ENCODE measurements around the gene VAV1.
A peak's percentile ranks its signal among the peaks of the same experiment; 100 is the strongest.

The VAV1 gene

GRCh38 chr19:6800991-6801484, 28.5 kb downstream of the VAV1 start:
- Histone ChIP-seq H3K9ac (ENCODE audit: low read length) (no peak overlapping the region), H3K27me3 (ENCODE audit: control insufficient read depth, insufficient read depth, low read length) (no peaks in the 10 kb centered on the region), H3K9me3 (ENCODE audit: control insufficient read depth, low read depth, low read length) (no peaks in the 10 kb centered on the region), H3K27ac (ENCODE audit: low read length) (no peak overlapping the region), H3K4me3 (ENCODE audit: low read length) (no peak overlapping the region), H3K4me1 (ENCODE audit: control insufficient read depth, low read depth, low read length) (peaks cover 11% of the 10 kb centered on the region), H3K36me3 (ENCODE audit: control insufficient read depth, low read depth, low read length) (no peaks in the 10 kb centered on the region)

- peak overlapping the region; percentile 22 for H3K9ac ChIP-seq (ENCODE audit: low read length)
- H3K9me3 ChIP-seq (ENCODE audit: control insufficient read depth, low read depth, low read length): no peaks in the 10 kb centered on the region
- H3K27ac ChIP-seq (ENCODE audit: low read length): no peak overlapping the region
- H3K4me1 ChIP-seq (ENCODE audit: control insufficient read depth, low read depth, low read length): peaks cover 11% of the 10 kb centered on the region
- H3K27me3 ChIP-seq (ENCODE audit: control insufficient read depth, insufficient read depth, low read length): no peaks in the 10 kb centered on the region
- no peaks in the 10 kb centered on the region for H3K36me3 ChIP-seq (ENCODE audit: control insufficient read depth, low read depth, low read length)
- H3K4me3 ChIP-seq (ENCODE audit: low read length): peak overlapping the region; percentile 27
Measured at GRCh38 chr19:6801485-6802086, 29.1 kb downstream of the VAV1 start.

DNA sequence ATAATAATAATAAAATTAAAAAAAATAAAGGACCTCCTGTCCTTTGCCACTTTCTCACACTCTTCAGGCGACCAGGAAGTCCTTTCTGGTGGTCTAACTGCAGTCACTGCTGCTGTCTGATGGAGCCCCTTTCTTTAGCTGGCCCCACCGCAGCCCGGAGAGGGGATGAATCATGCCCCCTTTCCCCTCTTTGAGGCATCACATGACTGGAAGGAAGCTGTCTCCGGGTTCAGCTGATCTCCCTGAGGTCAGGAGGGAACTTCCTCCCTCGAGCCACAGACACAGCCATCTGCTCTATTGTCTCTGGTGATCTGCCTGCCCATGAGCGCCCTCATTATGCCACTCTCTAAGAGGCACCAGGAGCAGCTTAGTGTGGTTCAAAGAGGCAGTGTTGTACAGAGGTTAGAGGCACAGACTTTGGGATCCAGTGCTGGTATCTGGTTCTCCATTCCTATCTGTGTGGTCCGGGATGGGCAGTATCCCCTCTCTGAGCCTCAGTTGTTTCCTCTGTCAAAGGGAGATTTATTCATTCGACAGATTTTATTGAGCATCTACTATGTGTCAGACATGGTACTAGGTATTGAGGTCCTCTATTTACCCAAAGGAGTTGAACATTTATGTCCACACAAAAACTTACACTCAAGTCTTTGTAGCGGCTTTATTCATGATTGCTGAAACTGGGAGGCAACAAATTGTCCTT, 30.0 kb downstream of the VAV1 start:
- Histone ChIP-seq H3K9ac (ENCODE audit: low read length) (no peak overlapping the region), H3K9me3 (ENCODE audit: control insufficient read depth, low read depth, low read length) (no peaks in the 10 kb centered on the region), H3K36me3 (ENCODE audit: control insufficient read depth, low read depth, low read length) (no peaks in the 10 kb centered on the region), H3K27me3 (ENCODE audit: control insufficient read depth, insufficient read depth, low read length) (no peaks in the 10 kb centered on the region), H3K27ac (ENCODE audit: low read length) (no peak overlapping the region), H3K4me1 (ENCODE audit: control insufficient read depth, low read depth, low read length) (peaks cover 11% of the 10 kb centered on the region), H3K4me3 (ENCODE audit: low read length) (no peak overlapping the region)

GRCh38 chr19:6803036-6803404, 30.5 kb downstream of the VAV1 start:
- Histone ChIP-seq H3K4me1 (ENCODE audit: control insufficient read depth, low read depth, low read length) (peaks cover 11% of the 10 kb centered on the region), H3K27me3 (ENCODE audit: control insufficient read depth, insufficient read depth, low read length) (no peaks in the 10 kb centered on the region), H3K9ac (ENCODE audit: low read length) (no peak overlapping the region), H3K9me3 (ENCODE audit: control insufficient read depth, low read depth, low read length) (no peaks in the 10 kb centered on the region), H3K36me3 (ENCODE audit: control insufficient read depth, low read depth, low read length) (no peaks in the 10 kb centered on the region), H3K27ac (ENCODE audit: low read length) (no peak overlapping the region), H3K4me3 (ENCODE audit: low read length) (no peak overlapping the region)

- Histone ChIP-seq H3K9me3 (ENCODE audit: control insufficient read depth, low read depth, low read length) (no peaks in the 10 kb centered on the region), H3K27ac (ENCODE audit: low read length) (no peak overlapping the region), H3K27me3 (ENCODE audit: control insufficient read depth, insufficient read depth, low read length) (peaks cover 3% of the 10 kb centered on the region), H3K36me3 (ENCODE audit: control insufficient read depth, low read depth, low read length) (no peaks in the 10 kb centered on the region), H3K4me1 (ENCODE audit: control insufficient read depth, low read depth, low read length) (peaks cover 6% of the 10 kb centered on the region), H3K4me3 (ENCODE audit: low read length) (no peak overlapping the region), H3K9ac (ENCODE audit: low read length) (no peak overlapping the region)
Measured at GRCh38 chr19:6806488-6806887, 34.0 kb downstream of the VAV1 start.

DNA sequence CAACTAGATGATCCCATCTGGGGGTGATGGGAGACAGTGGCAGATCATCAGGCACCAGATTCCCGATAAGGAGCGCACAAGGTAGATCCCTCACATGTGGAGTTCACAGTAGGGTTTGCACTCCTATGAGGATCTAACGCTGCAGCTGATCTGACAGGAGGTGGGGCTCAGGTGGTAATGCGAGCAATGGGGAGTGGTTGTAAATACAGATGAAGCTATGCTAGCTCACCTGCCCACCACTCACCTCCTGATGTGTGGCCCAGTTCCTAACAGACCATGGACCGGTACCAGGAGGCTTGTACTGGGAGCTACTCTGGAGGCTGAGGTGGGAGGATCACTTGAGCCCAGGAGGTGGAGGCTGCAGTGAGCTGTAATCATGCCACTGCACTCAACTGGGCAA, 34.8 kb downstream of the VAV1 start:
- peaks cover 3% of the 10 kb centered on the region for H3K27me3 ChIP-seq (ENCODE audit: control insufficient read depth, insufficient read depth, low read length)
- no peaks in the 10 kb centered on the region for H3K36me3 ChIP-seq (ENCODE audit: control insufficient read depth, low read depth, low read length)

GRCh38 chr19:6808494-6808893, 36.0 kb downstream of the VAV1 start:
- Histone ChIP-seq H3K36me3 (ENCODE audit: control insufficient read depth, low read depth, low read length) (no peaks in the 10 kb centered on the region), H3K9me3 (ENCODE audit: control insufficient read depth, low read depth, low read length) (no peaks in the 10 kb centered on the region), H3K9ac (ENCODE audit: low read length) (no peak overlapping the region), H3K27ac (ENCODE audit: low read length) (no peak overlapping the region), H3K4me3 (ENCODE audit: low read length) (no peak overlapping the region), H3K27me3 (ENCODE audit: control insufficient read depth, insufficient read depth, low read length) (peaks cover 3% of the 10 kb centered on the region), H3K4me1 (ENCODE audit: control insufficient read depth, low read depth, low read length) (no peaks in the 10 kb centered on the region)

More for the DNA sequence above, 34.8 kb downstream of the VAV1 start:
- H3K9ac ChIP-seq (ENCODE audit: low read length): no peak overlapping the region
- no peak overlapping the region for H3K4me3 ChIP-seq (ENCODE audit: low read length)
- peaks cover 6% of the 10 kb centered on the region for H3K4me1 ChIP-seq (ENCODE audit: control insufficient read depth, low read depth, low read length)
- H3K27ac ChIP-seq (ENCODE audit: low read length): no peak overlapping the region
- H3K9me3 ChIP-seq (ENCODE audit: control insufficient read depth, low read depth, low read length): no peaks in the 10 kb centered on the region

DNA sequence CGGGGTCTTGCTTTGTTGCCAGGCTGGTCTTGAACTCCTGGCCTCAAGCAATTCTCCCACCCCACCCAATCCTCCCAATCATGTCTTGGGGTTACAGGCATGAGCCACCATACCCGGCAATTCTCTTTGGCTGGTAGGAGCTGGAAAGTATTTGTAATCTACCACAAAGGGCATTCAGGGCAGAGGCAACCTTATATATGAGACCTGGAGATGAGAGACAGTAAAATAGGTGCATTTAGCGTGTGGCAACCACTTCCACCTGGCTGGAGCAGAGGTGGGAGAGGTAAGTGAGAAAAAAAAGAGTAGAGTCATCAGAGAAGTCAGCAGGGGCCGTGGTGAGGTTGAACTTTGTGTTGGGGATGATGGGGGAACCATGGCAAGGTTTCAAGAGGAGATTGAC, 36.8 kb downstream of the VAV1 start:
- H3K4me1 ChIP-seq (ENCODE audit: control insufficient read depth, low read depth, low read length): no peaks in the 10 kb centered on the region
- H3K9ac ChIP-seq (ENCODE audit: low read length): no peak overlapping the region
- peaks cover 3% of the 10 kb centered on the region for H3K27me3 ChIP-seq (ENCODE audit: control insufficient read depth, insufficient read depth, low read length)
- no peak overlapping the region for H3K27ac ChIP-seq (ENCODE audit: low read length)
- H3K36me3 ChIP-seq (ENCODE audit: control insufficient read depth, low read depth, low read length): no peaks in the 10 kb centered on the region
- H3K4me3 ChIP-seq (ENCODE audit: low read length): no peak overlapping the region
- H3K9me3 ChIP-seq (ENCODE audit: control insufficient read depth, low read depth, low read length): no peaks in the 10 kb centered on the region

DNA sequence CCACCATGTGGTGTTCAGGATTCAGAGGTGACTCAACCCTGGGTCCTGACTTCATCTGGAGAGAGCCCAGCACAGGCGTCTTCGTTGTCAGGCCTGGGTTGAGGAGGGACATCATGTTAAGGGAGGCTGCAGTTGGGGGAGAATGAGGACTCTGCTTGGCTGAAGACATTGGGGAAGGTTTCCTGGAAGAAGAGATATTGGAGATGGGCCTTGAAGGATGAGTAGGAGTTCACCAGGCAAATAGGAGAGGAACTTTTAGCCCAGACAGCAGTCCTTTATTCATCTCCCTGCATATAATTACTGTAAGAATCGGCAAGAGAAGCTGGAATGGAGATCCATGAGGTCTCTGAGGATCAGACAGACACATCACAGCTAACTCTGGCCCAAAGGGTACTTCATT, 38.9 kb downstream of the VAV1 start:
- H3K36me3 ChIP-seq (ENCODE audit: control insufficient read depth, low read depth, low read length): no peaks in the 10 kb centered on the region
- H3K27me3 ChIP-seq (ENCODE audit: control insufficient read depth, insufficient read depth, low read length): peaks cover 3% of the 10 kb centered on the region
- no peak overlapping the region for H3K4me3 ChIP-seq (ENCODE audit: low read length)
- no peaks in the 10 kb centered on the region for H3K9me3 ChIP-seq (ENCODE audit: control insufficient read depth, low read depth, low read length)
- no peak overlapping the region for H3K9ac ChIP-seq (ENCODE audit: low read length)
- no peak overlapping the region for H3K27ac ChIP-seq (ENCODE audit: low read length)
- no peaks in the 10 kb centered on the region for H3K4me1 ChIP-seq (ENCODE audit: control insufficient read depth, low read depth, low read length)

DNA sequence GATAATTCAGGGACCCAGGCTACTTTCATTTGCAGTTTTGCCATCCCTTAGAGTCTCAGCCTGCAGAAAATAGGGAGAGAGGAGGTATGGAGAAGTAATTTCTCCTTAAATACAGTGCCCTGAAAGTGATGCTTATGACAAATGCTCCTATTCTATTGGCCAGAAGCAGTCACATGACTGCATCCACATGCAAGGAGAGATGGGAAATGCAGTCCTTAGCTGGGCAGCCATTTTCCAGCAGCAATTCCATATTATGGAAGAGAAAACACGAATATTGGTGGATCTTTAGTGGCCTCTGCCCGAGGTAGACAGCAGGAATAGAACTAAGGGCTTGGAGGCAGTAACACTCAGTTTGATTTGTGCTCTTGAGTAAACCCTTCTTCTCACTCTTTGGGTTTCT, 39.4 kb downstream of the VAV1 start:
- Histone ChIP-seq H3K9ac (ENCODE audit: low read length) (no peak overlapping the region), H3K27ac (ENCODE audit: low read length) (no peak overlapping the region), H3K4me1 (ENCODE audit: control insufficient read depth, low read depth, low read length) (no peaks in the 10 kb centered on the region), H3K4me3 (ENCODE audit: low read length) (no peak overlapping the region), H3K9me3 (ENCODE audit: control insufficient read depth, low read depth, low read length) (no peaks in the 10 kb centered on the region), H3K27me3 (ENCODE audit: control insufficient read depth, insufficient read depth, low read length) (peaks cover 3% of the 10 kb centered on the region), H3K36me3 (ENCODE audit: control insufficient read depth, low read depth, low read length) (no peaks in the 10 kb centered on the region)

GRCh38 chr19:6812612-6813011, 40.1 kb downstream of the VAV1 start:
- Histone ChIP-seq H3K9ac (ENCODE audit: low read length) (no peak overlapping the region), H3K27me3 (ENCODE audit: control insufficient read depth, insufficient read depth, low read length) (peaks cover 3% of the 10 kb centered on the region), H3K9me3 (ENCODE audit: control insufficient read depth, low read depth, low read length) (no peaks in the 10 kb centered on the region), H3K36me3 (ENCODE audit: control insufficient read depth, low read depth, low read length) (no peaks in the 10 kb centered on the region), H3K27ac (ENCODE audit: low read length) (no peak overlapping the region), H3K4me3 (ENCODE audit: low read length) (no peak overlapping the region), H3K4me1 (ENCODE audit: control insufficient read depth, low read depth, low read length) (no peaks in the 10 kb centered on the region)

DNA sequence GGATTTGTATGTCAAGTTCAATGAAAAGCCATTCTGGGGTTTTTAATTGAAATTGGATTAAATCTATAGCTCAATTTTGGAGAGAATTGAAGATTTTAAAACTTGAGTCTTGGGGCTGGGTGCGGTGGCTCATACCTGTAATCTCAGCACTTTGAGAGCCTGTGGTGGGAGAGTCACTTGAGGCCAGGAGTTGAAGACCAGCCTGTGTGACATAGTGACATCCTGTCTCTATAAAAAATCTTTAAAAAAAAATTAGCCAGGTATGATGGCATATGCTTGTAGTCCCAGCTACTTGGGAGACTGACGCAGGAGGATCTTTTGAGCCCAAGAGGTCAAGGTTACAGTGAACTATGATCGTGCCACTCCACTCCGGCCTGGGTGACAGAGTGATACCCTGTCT, 41.2 kb downstream of the VAV1 start:
- Histone ChIP-seq H3K36me3 (ENCODE audit: control insufficient read depth, low read depth, low read length) (no peaks in the 10 kb centered on the region), H3K9me3 (ENCODE audit: control insufficient read depth, low read depth, low read length) (no peaks in the 10 kb centered on the region), H3K9ac (ENCODE audit: low read length) (no peak overlapping the region), H3K27me3 (ENCODE audit: control insufficient read depth, insufficient read depth, low read length) (peaks cover 3% of the 10 kb centered on the region), H3K4me3 (ENCODE audit: low read length) (no peak overlapping the region), H3K27ac (ENCODE audit: low read length) (no peak overlapping the region), H3K4me1 (ENCODE audit: control insufficient read depth, low read depth, low read length) (no peaks in the 10 kb centered on the region)

All from iPS-18a (cell line).